Endometrial microvascular endothelial cells (primary cell): ENCODE results near the gene CSNK2A2. TPM values are rescaled to one million over a fixed set of nuclear protein-coding genes. Genes with fewer than 3 reads are reported as not detected.

Source experiments
- in situ Hi-C: cut with HindIII; loops from 2 replicates; pipeline ENCODE4 v1.10.0; 2017; ENCODE audit warnings: low sequenced_read_pairs, low pct_unique_long_range_greater_than_20kb; ENCODE audit errors: inconsistent ontology term
- total RNA-seq: library from RNA; depleted of rRNA; stranded (reverse); fragments of >200 nt; gene quantifications from one replicate; pipeline ENCODE4 v1.2.3, GENCODE V29; 2015; ENCODE audit errors: inconsistent ontology term

The CSNK2A2 gene
- total RNA-seq, 1 donor from 2014 or later: 39.8 TPM

DNA sequence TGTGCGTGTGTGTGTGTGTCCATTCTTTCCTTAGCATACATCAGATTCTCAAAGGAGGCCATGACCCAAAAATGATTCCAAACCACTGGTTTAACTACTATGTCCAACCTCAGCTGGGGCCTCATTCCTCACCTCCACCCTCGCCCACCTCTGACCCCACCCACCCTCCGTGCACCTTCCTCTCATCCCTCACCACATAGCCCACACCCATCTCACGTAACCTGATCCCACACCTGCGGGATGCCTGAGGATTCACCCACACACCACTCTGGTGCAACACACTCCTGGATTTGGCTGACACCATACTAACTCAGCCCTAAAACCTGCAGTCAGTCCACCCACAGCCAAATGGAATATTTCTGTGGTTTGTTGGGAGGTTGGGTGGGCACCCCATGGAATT, 3.3 kb upstream of the CSNK2A2 start:
- in situ Hi-C loops: no loop called here

DNA sequence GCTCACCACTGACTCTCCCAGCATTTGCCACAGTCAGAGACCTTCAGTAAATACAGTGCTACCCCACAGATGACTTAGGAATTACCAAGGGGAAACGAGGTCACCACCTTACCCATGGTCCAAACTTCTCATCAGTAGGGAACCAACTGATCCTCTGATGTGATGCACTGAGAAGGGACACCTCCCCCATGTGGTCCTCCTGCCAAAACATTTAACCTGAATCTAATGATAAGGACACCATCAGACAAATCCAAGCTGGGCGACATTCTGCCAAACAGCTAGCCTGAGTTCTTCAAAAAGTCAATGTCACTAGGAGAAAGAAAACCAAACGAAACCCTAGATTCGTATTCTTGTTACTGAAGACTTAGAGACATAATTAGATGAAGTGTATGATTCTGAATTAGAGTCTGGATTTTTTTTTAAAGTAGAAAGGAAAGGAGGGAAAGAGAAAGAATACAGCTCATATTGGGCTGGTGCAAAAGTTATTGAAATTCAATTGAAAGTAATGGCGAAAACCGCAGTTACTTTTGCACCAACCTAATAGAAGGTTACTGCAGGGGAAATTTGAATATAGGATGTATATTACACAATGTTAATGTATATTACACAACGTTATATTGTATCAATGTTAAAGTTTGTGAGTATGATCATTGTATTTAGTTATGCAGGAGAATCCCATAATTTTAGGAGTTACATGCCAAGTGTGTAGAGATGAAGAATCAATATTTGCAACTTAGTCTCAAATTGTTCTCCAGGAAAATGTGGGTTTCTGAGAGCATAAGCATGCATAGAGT, 2.3 kb upstream of the CSNK2A2 start:
- in situ Hi-C loops: no loop called here

DNA sequence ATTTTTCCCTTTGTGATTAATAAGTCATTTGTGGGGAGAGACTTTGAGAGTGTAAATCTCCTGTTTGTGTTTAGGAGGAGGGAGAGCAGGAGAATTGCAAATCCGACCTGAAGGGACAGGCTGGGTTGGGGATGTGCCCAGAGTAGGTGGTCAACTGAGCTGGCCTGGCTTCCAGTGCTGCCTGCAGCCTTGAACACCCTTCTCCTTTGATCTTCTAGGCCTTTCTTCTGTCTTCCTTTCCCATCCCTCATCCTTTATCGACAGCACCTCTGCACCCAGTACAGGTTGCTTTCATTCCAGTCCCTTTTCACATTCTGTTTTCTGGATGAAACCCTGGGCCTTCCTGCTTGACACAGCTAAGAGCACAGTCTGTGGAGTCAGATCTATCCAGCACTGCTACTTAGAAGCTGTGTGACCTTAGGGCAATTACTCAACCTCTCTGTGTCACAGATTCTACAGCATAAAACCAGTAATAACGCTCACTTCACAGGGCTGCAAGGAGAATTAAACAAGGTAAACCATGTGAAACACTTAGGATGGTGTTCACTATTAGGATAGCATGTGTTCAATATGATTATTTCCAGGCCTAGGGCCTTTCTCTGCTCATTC, 1.0 kb upstream of the CSNK2A2 start:
- in situ Hi-C loops: no loop called here

DNA sequence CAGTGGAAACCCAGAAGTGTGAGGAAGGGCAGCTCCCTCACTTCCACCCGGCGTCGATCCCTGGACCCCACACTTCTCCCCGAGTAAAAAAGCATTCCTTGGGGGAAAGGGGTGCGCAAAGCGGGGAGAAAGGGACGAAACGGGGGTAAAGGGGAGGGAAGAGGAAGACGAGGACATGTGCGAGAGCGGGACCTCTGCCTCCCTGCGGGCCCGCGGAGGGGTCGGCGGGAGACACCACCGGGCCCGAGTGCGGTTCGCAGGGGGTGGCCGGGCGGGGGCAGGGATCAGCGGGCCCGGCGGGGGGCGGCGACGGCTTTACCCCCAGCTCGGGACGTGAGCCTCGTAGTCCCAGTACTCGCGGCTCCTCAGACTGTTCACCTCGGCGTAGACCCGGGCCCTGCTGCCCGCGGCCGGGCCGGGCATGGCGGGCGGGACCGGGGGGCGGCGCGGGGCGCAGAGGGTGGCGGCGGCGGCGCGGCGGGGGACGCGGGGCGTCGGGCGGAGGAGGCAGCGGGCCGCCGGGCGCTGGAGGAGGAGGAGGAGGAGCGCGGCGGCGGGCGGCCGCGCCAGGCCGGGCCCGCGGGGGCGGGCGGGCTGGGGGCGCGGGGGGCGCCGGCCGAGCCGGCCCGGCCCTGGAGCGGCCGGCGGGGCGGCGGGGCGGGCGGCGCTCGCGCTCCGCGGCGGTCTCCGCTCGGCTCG, 443 bp downstream of the CSNK2A2 start:
- in situ Hi-C loops: no loop called here

DNA sequence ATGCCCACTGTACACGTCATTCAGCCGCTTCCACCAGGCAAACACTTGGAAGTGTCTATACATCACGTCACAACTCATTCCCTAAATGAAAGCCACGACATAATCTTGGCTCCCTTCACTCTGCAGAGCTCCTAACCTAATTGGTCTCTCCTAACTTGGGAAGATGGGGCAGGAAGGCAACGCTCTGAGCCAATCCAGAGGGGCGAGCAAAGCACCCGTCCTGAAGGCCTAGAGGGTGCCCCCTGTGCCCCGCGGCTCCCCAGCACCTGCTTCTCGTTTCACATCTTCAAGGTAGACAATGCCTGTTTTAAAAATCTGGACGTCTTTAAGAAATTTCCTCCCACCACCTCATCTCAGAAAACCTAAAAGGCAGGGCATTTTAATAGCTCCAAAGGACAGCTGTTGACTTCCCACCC, 1.0 kb downstream of the CSNK2A2 start:
- in situ Hi-C loops: no loop called here

DNA sequence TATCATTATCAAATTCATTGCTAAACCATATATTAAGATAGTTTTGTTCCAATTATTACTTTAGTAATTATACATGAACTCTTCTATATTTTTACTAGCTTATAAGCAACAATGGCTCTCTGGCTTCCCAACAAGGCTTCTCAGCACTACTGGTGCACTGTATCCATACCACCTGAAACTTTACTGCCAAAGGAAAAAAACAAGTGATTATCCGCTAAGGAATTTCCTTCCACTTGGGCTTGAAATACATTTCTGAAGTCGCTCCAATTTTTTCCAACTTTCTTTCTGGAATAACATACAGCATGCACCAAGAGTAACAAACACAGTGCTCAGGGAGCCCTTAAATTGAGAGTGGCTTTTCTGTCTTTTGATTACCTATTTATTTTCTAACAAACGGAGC, 2.1 kb downstream of the CSNK2A2 start:
- in situ Hi-C loops: no loop called here

DNA sequence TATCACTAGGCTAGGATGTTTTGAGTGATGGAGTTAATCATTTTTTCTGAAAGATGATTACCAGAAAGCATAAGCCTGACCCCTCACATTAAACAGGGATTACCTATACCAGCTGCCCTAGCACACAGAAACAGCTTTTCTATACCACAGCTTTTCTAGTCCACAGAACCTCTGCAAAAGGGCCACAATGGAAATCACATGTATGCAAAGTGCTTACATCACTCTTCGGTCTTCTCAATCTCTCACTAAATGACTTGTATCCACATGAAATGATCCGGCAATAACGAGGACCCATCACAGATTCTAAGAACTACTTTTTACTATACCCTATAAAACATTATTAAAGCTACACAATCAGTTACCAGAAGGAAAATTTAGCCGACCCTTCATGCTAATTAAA, 2.6 kb downstream of the CSNK2A2 start:
- in situ Hi-C loops: no loop called here

DNA sequence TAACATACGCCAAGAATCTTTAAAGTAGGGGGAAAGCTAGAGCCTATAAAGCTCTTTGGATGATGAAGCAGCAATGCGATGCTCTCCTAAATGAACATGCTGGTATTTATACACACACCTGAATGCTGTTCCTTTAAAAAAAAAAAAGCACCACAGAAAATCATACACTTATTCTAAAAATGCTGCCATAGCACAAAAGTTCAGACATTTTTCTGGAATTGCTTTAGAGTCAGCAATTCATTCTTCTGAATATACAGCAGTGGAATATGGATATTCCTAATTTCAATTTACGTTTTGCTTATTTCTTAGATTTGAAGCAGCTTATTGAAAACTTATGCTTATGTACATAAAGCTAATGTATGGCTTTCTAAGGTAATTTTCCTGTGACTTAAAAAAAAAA, 3.1 kb downstream of the CSNK2A2 start:
- in situ Hi-C loops: no loop called here

DNA sequence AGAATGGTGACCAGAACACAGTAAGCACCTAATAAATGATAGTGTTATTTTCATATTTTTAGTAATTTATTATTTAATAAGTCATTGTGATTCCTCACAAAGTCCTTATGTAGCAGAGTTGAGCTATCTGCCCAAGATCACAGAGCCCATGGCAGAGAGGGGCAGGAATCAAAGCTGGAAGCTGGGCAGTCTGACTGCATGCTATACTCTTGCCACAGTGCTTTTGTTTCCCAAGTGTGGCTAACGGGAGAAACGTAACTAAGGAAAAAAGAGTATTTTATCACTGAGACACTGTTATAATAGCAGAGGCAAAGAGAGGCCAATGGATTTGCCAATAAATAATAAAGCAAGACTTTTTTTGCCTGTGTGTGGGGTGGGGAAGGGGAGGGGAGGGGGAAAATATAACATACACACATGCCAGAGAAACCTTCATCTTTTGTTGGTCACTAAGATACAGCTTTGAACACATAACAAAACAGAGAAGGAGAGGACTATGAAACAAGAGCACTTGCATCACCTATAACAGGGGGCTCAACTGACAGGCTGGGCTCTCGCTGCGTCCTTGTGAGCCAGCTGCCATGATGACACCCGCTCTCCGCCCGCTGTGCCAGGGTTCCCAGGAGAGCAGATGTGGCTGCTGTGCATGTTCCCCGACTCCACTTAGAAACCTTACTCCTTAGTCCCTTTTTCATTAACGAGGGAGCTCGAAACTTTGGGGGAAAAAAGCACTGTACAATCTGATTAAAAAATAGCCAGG, 10.1 kb downstream of the CSNK2A2 start:
- in situ Hi-C loops: no loop called here

DNA sequence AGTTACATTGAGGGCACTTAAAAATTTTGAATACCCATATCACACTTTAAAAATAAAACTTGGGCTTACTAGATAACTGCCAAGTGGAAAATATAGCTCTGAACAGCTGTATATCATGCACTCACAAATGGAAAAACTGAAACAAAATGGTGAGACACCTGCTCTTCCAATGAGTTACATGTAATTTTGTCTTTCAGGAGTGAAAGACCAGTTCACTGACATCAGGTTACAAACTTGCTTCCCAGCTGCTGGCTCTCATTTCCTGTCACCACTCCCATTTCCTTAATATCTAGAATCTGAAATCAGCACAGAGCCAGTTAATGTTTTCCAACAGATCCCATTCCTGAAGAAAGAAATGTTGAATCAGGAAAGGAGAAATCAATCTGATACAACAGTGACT, 10.8 kb downstream of the CSNK2A2 start:
- in situ Hi-C loops: no loop called here

DNA sequence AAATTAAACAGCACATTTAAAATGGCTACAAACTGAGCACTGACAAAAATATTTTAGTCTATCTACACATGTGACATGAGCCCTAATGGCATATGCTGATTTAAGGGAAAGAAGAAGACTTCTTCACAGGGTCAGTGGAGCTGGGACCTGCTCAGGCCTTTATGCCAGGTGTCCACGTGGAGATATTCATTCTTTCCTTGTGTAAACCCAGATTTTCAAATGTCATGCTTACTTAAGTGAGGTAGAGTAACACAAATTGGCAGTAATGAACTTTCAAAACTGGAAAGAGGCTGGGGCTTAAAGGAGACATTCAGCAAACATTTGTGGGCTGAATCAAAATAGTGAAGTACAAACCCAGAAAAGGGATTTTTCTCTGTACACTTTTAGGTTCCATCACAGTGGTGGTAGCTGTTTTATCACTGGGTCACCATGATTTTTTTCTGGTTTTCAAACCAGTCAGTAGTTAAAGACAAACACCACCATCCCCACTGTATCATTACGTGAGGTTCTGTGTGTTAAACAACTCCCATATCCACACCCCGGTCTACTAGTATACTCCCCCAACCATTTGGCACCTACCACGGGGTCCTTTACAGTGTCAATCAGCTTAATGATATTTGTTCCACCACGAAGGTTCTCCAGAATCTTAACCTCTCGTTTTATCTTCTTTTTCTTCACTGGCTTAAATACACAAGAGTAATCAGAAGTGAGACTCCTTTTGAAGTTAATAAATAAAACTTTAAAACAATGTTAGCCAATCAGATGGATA, 11.5 kb downstream of the CSNK2A2 start:
- in situ Hi-C loops: no loop called here

DNA sequence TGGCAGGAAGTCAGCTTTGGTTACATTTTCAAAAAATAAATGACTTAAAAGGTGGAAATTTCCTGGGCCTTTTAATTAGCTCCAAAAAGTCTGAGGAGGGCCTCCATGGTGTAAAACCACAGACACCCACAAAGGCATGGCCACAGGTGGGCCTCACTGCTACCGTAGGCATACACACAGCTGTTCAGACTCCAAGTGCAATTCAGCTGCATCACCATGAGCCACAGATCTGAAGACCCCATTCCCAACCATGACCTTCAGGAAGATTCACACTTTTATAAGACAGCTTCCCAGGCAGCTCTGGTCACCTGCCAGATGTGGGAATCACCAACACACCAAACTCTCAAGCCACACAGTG, 20.6 kb downstream of the CSNK2A2 start:
- in situ Hi-C loops: no loop called here

DNA sequence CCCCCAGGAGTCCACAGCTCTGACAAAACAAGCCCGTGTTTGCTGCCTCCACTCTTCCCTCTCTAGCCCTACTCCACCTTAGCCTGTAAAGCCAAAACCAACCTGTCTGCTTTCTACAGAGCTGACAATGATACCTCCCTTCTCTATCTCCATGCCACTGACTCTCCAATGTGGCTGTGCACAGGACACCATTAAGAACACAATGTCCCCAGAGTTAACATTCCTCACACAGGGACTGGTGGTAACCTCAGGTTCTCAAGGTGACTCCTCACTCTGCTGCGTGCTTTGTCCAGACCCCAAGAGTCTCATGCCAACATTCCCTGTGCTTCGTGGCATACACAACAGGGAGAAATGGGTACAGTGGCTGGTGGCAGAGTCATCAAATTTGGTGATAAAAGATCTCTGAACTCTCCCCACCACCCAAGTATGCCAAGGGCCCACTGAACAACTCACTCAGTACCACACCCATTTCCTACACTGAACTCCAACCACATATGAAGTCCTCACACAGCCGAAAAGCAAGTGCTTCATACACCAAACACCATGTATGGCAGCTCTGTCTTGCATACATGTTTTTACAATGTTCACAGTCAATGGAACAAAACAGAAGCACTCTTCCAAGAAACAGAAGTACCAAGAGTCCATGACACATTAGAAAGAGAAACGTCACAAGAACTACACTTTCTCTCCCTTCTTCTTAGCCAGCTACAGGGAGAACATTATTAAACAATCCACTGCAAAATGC, 21.1 kb downstream of the CSNK2A2 start:
- in situ Hi-C loops: no loop called here

DNA sequence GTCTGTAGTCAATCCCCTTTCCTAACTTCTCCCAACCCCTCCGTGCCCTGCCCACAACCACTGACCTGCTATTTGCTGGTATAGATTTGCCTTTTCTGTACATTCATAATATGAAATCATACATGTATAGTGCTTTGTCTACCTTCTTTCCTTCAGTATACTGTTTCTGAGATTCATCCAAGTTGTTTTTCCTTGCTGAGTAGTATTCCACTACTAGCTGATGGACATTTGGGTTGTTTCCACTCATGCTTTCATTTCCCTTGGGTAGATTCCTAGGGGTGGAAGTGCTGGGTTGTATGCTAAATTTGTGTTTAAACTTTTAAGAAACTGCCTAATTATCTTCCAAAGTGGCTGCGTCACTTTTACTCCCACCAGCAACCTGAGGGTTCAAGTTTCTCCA, 27.7 kb downstream of the CSNK2A2 start:
- in situ Hi-C loops: no loop called here

DNA sequence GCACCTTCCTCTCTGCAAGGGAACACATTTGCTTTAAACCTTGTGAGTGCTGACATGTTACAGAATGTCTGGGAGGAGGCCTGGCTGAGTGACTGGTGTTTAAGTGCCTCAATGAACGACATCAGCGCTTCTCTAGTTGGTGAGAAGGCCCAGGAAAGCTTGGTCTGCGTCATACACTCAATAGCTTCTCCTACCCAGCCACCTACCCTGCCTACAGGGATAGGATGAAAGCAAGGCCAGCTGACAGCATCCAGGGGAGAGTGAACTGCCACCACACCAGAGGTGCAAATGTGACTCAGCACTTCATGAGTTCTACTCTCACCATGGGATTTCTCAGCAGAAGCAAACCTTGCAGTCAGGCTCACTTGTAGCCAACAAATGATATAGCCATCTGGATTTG, 37.1 kb downstream of the CSNK2A2 start:
- in situ Hi-C loops: no loop called here

DNA sequence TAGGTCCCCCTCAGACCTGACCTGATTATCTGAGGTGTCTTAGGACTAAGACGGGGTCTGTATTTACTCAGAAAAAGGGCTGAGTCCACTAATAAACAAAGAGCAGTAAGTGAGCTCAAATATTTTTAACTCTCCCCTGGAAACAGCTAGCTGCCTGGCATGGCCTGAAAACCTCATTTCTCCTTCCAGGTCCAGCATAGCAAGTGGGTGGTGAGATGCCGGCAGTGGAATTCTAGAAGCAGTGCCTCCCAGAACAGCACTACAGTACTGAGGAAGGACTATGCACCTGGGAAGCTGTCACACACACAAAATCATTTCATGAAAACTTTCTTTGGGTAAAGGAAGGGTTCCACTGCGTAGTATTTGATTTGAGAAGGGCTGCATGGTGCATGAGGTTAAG, 39.2 kb downstream of the CSNK2A2 start:
- in situ Hi-C loops: no loop called here

DNA sequence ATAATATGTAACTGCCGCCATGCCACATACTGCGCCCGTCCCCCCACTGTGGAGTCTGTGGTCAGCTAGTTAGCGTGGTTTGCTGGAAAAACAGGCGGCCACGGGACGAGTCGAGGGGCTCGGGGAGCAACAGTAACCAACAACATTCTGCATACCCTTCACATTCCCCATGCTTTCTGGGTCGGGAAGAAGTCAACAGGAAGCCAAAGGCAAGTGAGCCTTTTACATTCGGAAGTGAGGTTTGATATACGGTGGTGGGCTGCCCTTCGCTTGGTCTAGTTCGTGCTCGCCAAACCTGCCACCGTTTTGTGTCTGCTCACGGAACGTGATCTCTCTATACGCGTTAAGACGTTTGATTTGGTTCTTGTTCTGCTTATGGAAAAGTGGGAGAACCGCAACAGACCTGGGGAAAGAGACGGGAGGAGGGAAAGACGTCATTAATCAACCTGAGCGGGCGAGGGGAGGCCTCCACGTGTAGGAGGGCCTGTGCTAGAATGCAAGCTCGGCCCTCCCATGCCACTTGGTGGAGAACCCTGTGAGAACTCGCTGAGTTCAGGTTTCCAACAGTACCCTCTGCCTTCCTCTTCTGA, 39.9 kb downstream of the CSNK2A2 start:
- in situ Hi-C loops: no loop called here

DNA sequence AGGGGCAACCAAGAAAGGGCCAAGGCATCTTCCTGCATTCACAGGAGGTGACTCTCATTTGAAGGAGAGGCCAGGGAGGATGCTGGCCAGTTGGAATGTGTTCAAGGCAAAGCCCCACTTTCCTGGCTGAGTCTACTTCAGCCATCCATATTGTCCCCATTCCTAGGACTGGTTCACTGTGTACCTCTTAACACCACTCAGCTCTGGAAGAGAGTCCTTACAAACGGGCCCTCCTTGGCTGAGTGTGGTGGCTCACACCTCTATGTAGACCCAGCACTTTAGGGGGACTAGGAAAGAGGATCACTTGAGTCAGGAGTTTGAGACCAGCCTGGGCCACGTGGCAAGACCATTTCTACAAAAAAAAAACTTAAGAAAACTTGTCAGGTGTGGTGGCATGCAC, 40.7 kb downstream of the CSNK2A2 start:
- in situ Hi-C loops: no loop called here
